Stomach (tissue), 9 donors: ENCODE measurements around the gene TP63. TPM values are rescaled to one million over a fixed set of nuclear protein-coding genes. Genes with fewer than 3 reads are reported as not detected.

ENCODE experiments used
- DNase-seq, 2 donors: peaks; one replicate each; pipeline versions ENCODE4 v3.0.0 to v3.0.0-alpha.2; 2013 to 2019
- H3K27ac ChIP-seq, 5 donors: fragments of 200-600 bp in 4 of 5; sonication (generic) in 4 of 5; one replicate each; pipeline ENCODE4 v1.5.1; 2013 to 2019; ENCODE audit warnings: mild to moderate bottlenecking in 1 of 5, moderate library complexity in 1 of 5
- H3K27me3 ChIP-seq, 3 donors: fragments of 200-600 bp; sonication (generic); one replicate each; pipeline ENCODE4 v1.5.1; 2017 to 2019; ENCODE audit warnings: mixed run types in 1 of 3
- H3K36me3 ChIP-seq, 4 donors: fragments of 200-600 bp; sonication (generic); 1 replicate in 3 of 4; 2 replicates in 1 of 4; pipeline ENCODE4 v1.5.1; 2016 to 2019
- H3K4me1 ChIP-seq, 4 donors: fragments of 200-600 bp; sonication (generic); one replicate each; pipeline ENCODE4 v1.5.1; 2016 to 2019
- H3K4me3 ChIP-seq, 4 donors: fragments of 200-600 bp; sonication (generic) in 3 of 4; one replicate each; pipeline ENCODE4 v1.5.1; 2016 to 2019; ENCODE audit warnings: mild to moderate bottlenecking in 1 of 4
- H3K9me3 ChIP-seq, 4 donors: fragments of 200-600 bp; sonication (generic); one replicate each; pipeline ENCODE4 v1.5.1; 2016 to 2019
- CTCF ChIP-seq, 7 experiments: fragments of 450-650 bp in 4 of 7; fragments of 200-600 bp in 3 of 7; sonication (generic) in 3 of 7; IDR thresholded peaks; one replicate each; pipeline ENCODE4 v1.5.1; 2016 to 2019; ENCODE audit warnings: antibody characterized with exemption in 7 of 7, control low read depth in 2 of 7, mild to moderate bottlenecking in 1 of 7
- EP300 ChIP-seq: sonication (generic); formaldehyde crosslinking; IDR thresholded peaks from one replicate; pipeline ENCODE4 v1.6.1; 2017; ENCODE audit warnings: antibody characterized with exemption
- POLR2A ChIP-seq, 4 donors: fragments of 450-650 bp; IDR thresholded peaks; one replicate each; pipeline ENCODE4 v1.6.1; 2016; ENCODE audit warnings: antibody characterized with exemption in 4 of 4, control low read depth in 2 of 4, mild to moderate bottlenecking in 1 of 4, moderate library complexity in 1 of 4
- POLR2AphosphoS5 ChIP-seq, 3 donors: sonication (generic); formaldehyde crosslinking; IDR thresholded peaks; one replicate each; pipeline ENCODE4 v1.6.1; 2016; ENCODE audit warnings: antibody characterized with exemption in 3 of 3
- WGBS, 5 donors: extraction: QIAGEN DNeasy Blood & Tissue Kit in 3 of 5; methylation state at CpG; one replicate each; pipeline versions ENCODE4 v1.1.5 to v1.1.7; 2013 to 2018; 5-methylcytosine and 5-hydroxymethylcytosine counted together
- intact Hi-C: fragments of 100-400 bp; cut with DNase I; formaldehyde crosslinking; loops from one replicate; pipeline ENCODE4 v1.15.1; 2023; ENCODE audit warnings: low total_unique reads
- polyA plus RNA-seq, 3 donors: library from polyadenylated mRNA; stranded (reverse); fragments of 200-250 nt; gene quantifications; one replicate each; pipeline ENCODE4 v1.2.3, GENCODE V29; 2013
- total RNA-seq, 5 donors: library from RNA; depleted of rRNA; stranded (reverse); fragments of >200 nt; gene quantifications; one replicate each; pipeline versions ENCODE4 v1.1.0 to v1.2.3, GENCODE V29; 2014 to 2016
- donor health status: healthy with polysubstance abuse.
- donor health status: Bipolar disorder and iron deficiency.
- donor health status: healthy.

The TP63 gene
- total and polyA plus RNA-seq, 8 donors, result 0.15 to 25.6 (median 0.55) TPM; not detected in 5

- Histone ChIP-seq H3K27me3 (no peaks in the 10 kb centered on the region), H3K4me1 (no peaks in the 10 kb centered on the region), H3K36me3 (no peaks in the 10 kb centered on the region), H3K4me3 (no peak overlapping the region), H3K9me3 (no peaks in the 10 kb centered on the region), H3K27ac (no peak overlapping the region)
- DNase-seq, result no peak
- intact Hi-C loops, result no loop called here
- 76 to 84% (median 79%) methylated on average over 4 of the region's 4 CpGs for WGBS, 5 donors
- no peak for TF ChIP-seq EP300
- no peak for TF ChIP-seq CTCF (IDR thresholded peaks at IDR 0.05)
- no peak for TF ChIP-seq POLR2A (IDR thresholded peaks at IDR 0.05)
These were observed 56.3 kb downstream of the TP63 start for GRCh38 chr3:189687475-189687874.

- no peak for DNase-seq
- Histone ChIP-seq H3K4me1 (no peaks in the 10 kb centered on the region), H3K27ac (no peak overlapping the region), H3K36me3 (no peaks in the 10 kb centered on the region), H3K4me3 (no peak overlapping the region), H3K9me3 (no peaks in the 10 kb centered on the region), H3K27me3 (no peaks in the 10 kb centered on the region)
- TF ChIP-seq POLR2AphosphoS5 (IDR thresholded peaks at IDR 0.05) (no peak), EP300 (no peak), CTCF (IDR thresholded peaks at IDR 0.05) (no peak), POLR2A (IDR thresholded peaks at IDR 0.05) (no peak)
- intact Hi-C loops, result no loop called here
- 0 to 25% (median 7%) methylated on average over 1 of the region's 1 CpG for WGBS, 5 donors
These were observed 57.1 kb downstream of the TP63 start for GRCh38 chr3:189688262-189688661.

- intact Hi-C loops, result no loop called here
- no peaks in the 10 kb centered on the region for H3K9me3 ChIP-seq
- no peak overlapping the region for H3K4me3 ChIP-seq
- H3K36me3 ChIP-seq, result no peaks in the 10 kb centered on the region
- no peaks in the 10 kb centered on the region for H3K4me1 ChIP-seq
- H3K27ac ChIP-seq, result no peak overlapping the region
- no peaks in the 10 kb centered on the region for H3K27me3 ChIP-seq
- DNase-seq, result no peak
- TF ChIP-seq CTCF (IDR thresholded peaks at IDR 0.05) (no peak), POLR2AphosphoS5 (IDR thresholded peaks at IDR 0.05) (no peak), EP300 (no peak), POLR2A (IDR thresholded peaks at IDR 0.05) (no peak)
These were observed 58.4 kb downstream of the TP63 start for GRCh38 chr3:189689625-189690024.

GRCh38 chr3:189690237-189690636 is 59.0 kb downstream of the TP63 start:
- no peak overlapping the region for H3K27ac ChIP-seq
- 11 to 26% (median 17%) methylated on average over 1 of the region's 1 CpG for WGBS, 5 donors
- DNase-seq, result no peak
- H3K9me3 ChIP-seq, result no peaks in the 10 kb centered on the region
- intact Hi-C loops, result no loop called here
- H3K4me1 ChIP-seq, result no peaks in the 10 kb centered on the region
- no peaks in the 10 kb centered on the region for H3K27me3 ChIP-seq
- H3K36me3 ChIP-seq, result no peaks in the 10 kb centered on the region
- no peak overlapping the region for H3K4me3 ChIP-seq
- TF ChIP-seq POLR2AphosphoS5 (IDR thresholded peaks at IDR 0.05) (no peak), CTCF (IDR thresholded peaks at IDR 0.05) (no peak), EP300 (no peak), POLR2A (IDR thresholded peaks at IDR 0.05) (no peak)
